GM12801 (cell line): ENCODE results near the gene RPS25.

Source experiments
- CTCF ChIP-seq: IDR thresholded peaks from one replicate; pipeline ENCODE4 v1.5.1; 2011; ENCODE audit warnings: control low read depth; ENCODE audit not compliant: insufficient read length; ENCODE audit errors: extremely low read depth

Gene RPS25

GRCh38 chr11:118980191-118980881 lies 37.8 kb downstream of the RPS25 start:
- TF ChIP-seq CTCF: no peak

GRCh38 chr11:118979434-118979833 lies 38.7 kb downstream of the RPS25 start:
- no peak for TF ChIP-seq CTCF

GRCh38 chr11:118975771-118976709 lies 42.1 kb downstream of the RPS25 start:
- no peak for TF ChIP-seq CTCF

- no peak for TF ChIP-seq CTCF
These were observed 44.2 kb downstream of the RPS25 start for GRCh38 chr11:118973985-118974384.

GRCh38 chr11:118971646-118972045 lies 46.5 kb downstream of the RPS25 start, which contains the start of gene FOXR1:
TSS of gene FOXR1 (plus strand) at chr11:118971761. CDS start at chr11:118971932, 171 bp downstream.
- no peak for TF ChIP-seq CTCF
